Epithelial cell of prostate (primary cell): ENCODE results near the gene ADARB1.
"Not testable (repeated sequence)": the region's sequence is repeated elsewhere in the genome, so short reads cannot be mapped to it uniquely, and the experiment has no call there.

ENCODE experiments used
- DNase-seq: peaks from one replicate; pipeline ENCODE4 v3.0.0-alpha.2; 2011; ENCODE audit warnings: low read depth, low spot score
- H3K27ac ChIP-seq: fragments of 450-650 bp; 2 replicates; pipeline ENCODE4 v1.5.1; 2017; ENCODE audit warnings: mild to moderate bottlenecking

The ADARB1 gene, protein sequence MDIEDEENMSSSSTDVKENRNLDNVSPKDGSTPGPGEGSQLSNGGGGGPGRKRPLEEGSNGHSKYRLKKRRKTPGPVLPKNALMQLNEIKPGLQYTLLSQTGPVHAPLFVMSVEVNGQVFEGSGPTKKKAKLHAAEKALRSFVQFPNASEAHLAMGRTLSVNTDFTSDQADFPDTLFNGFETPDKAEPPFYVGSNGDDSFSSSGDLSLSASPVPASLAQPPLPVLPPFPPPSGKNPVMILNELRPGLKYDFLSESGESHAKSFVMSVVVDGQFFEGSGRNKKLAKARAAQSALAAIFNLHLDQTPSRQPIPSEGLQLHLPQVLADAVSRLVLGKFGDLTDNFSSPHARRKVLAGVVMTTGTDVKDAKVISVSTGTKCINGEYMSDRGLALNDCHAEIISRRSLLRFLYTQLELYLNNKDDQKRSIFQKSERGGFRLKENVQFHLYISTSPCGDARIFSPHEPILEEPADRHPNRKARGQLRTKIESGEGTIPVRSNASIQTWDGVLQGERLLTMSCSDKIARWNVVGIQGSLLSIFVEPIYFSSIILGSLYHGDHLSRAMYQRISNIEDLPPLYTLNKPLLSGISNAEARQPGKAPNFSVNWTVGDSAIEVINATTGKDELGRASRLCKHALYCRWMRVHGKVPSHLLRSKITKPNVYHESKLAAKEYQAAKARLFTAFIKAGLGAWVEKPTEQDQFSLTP

DNA sequence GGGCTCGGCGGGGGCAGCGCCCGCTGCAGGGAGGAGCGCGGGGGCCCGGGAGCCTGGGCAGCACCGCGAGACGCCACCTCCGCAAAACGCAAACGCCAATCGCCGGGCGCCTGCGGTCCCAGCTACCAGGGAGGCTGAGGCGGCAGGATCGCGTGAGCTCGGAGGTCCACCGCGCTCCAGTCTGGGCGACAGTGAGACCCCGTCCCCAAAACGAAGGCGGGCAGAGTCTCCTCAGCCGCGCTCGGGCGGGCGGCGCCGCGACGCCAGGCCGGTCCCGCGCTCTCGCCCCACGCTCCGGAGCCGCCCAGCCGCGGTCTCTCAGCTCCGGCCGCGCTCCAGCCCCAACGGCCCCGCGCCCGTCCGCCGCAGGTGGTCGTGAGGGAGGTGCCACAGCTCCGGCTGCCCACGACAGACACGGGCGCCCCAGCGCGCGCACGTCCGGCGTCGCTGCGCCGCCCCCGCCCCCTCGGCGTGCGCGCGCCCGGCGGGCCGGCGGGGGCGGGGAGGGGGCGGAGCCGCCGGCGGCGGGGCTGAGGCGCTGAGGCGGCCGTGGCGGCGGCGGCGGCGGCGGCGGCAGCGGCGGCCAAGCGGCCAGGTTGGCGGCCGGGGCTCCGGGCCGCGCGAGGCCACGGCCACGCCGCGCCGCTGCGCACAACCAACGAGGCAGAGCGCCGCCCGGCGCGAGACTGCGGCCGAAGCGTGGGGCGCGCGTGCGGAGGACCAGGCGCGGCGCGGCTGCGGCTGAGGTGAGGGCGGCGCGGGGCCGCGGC is at the start of gene ADARB1:
Gene ADARB1, plus strand, starts transcription at position 533 of the 770 bp plus-strand sequence. CDS start 97,077 bp downstream, outside the sequence.
- peak within 1 kb of the TSS; percentile 78 for H3K27ac ChIP-seq
- no peak for DNase-seq

DNA sequence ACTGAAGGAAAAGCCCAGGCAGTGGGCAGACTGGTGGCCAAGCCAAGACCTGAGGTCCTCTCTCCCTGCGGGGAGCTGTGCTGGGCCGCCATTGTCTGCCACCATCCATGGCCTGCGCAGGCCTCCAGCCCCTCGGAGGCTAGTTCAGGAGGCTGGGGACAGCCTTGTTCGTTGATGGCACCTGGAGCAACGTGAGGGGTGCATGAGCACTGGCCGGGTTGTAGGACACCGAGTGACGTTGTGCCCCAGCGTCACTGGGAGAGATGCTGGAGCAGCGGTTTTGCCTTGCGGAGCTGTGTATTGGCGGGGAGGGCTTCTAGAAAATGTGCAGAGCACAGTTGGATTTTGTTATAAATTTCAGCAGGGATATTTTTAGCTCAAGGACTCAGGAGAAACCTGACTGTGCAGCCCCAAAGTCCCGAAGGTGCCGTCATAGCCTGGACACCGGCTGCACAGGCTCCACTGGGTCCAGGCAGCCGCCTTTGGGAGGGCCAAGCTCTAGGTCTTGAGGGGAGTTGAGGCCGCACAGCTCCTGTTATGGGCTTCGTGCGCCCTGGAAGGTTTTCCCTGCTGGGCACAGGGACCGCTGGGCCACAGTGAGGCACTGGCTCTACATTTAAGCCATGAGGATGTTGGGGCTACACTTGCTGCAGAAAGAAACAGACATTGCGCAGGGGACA is 48.2 kb upstream of the ADARB1 start:
- no peak overlapping the region for H3K27ac ChIP-seq
- no peak for DNase-seq

DNA sequence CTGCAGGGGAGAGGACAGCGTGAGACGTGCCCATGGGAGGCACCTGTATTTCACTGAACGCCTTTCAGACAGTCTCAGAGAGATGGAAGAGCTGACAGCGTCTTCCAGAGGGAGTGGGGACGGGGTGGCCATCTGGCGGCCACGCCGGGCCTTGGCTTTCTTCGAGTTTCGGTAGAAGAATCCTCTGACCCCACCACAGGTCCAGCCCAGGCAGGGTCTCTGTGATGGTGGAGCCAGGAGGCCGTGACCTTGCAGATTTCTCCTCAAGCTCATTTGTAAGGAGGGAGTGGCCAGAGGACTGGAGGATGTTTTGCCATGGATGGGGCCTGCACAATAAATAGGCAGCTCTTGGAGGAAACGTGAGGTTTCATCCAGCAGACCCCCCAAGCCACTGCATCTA is 47.6 kb upstream of the ADARB1 start:
- DNase-seq = no peak
- H3K27ac ChIP-seq = no peak overlapping the region

DNA sequence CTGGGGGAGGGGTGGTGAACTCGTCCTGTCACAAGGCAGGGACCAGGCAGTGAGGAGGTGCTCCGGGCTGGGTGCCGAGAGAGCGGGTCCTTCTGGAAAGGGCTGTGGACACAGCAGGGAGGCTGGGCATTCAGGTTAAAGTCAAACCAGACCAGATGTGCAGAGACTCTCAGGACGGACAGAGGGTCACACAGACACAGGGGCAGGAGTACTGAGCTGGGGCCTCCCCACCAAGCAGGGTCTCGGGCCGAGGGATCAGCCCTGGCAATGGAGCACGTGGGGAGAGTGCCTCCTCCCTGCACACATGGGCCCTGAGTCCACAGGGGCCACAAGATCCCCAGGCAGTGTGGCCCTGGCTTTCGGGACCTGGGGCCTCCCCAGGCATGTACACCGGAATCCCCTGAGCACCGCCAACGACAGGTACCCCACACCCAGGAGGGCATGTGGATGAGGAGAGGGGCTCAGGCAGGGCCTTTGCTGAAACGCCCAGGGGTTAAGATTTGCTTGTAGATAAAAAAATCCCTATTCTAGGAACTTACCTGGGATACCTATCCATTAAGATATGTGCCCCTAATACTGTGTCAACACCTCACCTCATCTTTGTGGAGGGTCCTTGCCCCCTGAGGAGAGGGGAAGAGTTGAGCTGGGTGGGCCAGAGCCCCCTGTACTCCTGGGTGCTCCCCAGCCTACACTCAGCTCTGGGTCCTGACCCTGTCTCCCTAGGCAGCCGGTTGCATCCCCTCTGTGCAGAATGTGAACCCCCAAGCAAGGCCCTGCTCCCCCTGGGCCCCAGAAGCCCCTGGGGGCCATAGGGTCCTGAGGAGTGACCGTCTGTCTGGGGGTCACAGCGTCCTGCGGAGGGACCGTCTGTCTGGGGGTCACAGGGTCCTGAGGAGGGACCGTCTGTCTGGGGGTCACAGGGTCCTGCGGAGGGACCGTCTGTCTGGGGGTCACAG is 46.9 kb upstream of the ADARB1 start:
- no peak for DNase-seq
- no peak overlapping the region for H3K27ac ChIP-seq

DNA sequence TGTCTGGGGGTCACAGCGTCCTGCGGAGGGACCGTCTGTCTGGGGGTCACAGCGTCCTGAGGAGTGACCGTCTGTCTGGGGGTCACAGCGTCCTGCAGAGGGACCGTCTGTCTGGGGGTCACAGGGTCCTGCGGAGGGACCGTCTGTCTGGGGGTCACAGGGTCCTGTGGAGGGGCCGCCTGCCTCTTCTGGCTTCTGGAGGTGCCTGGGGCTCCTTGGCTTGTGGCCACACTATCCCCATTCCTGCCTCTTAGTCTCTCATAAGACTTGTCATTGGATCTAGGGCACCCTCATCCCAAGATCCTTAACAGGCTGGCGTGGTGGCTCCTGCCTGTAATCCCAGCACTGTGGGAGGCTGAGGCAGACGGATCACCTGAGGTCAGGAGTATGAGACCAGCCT is 45.7 kb upstream of the ADARB1 start:
- DNase-seq, H3K27ac ChIP-seq: not testable (repeated sequence)

DNA sequence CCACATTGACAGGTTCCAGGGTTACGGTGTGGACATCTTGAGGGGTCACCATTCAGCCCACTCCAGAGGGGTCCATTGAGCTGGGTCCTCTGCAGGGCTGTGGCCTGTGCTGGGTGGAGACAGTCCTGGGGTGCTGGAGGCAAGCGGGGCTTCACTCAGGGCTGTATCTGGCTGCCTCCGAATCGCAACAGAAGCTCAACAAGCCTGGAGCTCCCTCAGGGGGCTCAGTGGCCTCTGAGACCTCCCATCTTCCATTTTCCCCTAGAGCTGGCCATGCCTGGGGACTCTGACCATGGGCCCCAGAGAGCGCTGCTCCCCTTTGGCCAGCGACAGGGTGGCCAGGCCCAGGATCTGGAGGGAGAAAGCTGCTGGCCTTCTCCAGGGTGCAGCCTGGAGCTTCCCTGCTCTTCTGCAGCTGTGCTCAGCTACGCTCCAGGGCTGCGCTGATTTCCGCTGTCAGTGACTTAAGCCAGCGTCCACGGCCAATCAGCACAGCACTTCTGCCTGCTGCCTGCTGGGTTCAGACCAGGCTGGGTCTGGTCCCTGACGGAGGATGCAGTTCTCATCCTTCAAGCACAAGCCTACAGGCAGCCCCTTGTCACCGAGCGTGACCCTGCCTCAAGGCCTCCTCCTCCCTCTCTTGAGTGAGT is 45.0 kb upstream of the ADARB1 start:
- no peak overlapping the region for H3K27ac ChIP-seq
- DNase-seq = no peak

GRCh38 chr21:45029948-45030681 is 44.3 kb upstream of the ADARB1 start:
- no peak for DNase-seq

GRCh38 chr21:45030682-45031570 is 43.5 kb upstream of the ADARB1 start:
- DNase-seq = no peak
- H3K27ac ChIP-seq = no peak overlapping the region

More at GRCh38 chr21:45029948-45030681, 44.3 kb upstream of the ADARB1 start:
- no peak overlapping the region for H3K27ac ChIP-seq

- no peak for DNase-seq
- H3K27ac ChIP-seq = no peak overlapping the region
Observed at GRCh38 chr21:45031571-45032191, 42.7 kb upstream of the ADARB1 start.

DNA sequence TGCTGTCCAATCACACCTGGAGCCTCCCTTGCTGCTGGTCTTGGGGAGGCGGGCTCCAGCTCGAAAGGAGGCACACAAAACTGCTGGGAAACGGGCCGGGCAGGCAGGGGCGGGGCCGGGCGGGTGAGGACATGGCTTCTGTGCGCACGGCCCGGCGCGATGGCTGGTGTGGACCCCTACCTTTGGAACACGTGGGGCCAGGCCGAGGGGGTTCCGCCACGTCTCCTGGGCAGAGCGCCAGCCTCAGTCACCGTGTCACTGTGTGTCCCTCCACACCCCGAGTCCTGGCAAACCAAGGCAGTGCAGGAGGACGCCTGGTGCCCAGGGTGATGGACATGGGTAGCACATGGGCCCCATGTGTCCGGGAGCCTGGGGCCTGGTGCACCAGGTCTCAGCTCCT is 42.0 kb upstream of the ADARB1 start:
- DNase-seq = no peak
- H3K27ac ChIP-seq = no peak overlapping the region

DNA sequence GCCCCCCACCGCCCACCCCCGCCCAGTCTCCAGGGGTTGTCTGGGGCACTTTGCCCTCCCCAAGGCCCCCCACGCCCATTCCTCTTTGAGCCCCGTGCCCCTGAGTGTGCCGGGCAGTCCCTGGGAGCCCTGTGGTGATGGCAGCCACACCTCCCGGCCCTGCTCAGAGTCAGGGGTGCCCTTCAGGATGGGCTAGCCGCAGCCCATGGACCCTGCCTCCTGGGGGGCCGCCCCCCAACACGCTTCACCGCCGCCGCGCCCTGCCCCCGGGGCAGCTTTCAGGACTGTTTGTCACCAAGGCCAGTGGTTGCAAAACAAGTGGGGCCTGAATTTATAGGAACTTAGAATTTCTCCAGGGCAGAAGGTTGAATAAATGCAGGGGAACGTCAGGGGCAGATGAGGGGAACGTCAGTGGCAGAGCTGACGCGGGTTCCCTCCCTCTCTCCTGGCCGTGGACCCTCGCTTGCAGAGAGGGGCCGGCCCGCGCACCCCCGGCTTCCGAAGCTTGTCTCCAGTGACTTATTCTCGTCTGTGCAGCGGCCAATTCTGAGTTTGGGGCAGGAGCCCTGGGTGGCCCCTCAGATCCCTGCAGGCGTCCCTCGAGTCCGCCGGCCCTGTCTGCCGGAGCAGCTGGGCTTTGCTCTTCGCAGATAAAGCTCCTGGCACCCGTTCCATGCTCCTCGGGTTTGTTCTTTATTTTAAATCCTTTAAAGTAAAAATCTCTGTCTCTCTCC is 41.2 kb upstream of the ADARB1 start:
- H3K27ac ChIP-seq = no peak overlapping the region
- no peak for DNase-seq

DNA sequence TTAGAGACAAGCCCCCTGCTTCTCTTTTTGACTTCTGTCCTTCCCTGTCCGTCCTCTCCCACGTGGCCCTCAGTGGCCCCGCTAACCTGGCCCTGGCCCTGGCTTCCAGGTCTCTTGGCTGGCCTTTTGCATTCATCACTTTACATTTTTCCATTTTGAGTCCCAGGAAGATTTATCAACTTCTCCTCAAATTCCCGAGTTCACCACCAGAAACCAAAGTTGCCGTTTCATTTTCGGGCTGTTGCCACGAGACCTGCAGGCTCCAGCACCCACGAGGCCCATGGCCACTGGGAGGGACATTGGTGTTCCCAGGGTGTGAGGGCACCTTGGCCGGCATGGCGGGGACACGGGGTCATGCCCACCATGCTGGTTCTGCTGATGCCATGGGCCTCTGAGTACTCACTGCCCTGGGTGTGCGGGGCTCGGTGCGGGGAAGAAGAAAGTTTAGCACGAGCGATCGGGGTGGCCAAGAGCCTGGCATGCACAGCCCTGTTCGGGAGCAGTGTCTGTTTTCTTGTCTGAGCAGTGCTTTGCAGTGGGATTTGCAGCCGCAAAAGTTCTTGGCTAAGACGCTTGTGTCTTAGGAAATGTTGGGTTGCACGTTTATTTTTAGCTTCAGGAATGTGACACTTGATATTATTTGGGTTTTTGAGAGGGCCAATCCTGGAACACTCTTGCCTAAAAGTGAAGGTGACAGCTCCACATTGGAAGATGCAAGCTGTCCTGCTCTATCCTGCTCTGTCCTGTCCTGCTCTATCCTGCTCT is 40.4 kb upstream of the ADARB1 start:
- no peak for DNase-seq
- no peak overlapping the region for H3K27ac ChIP-seq

DNA sequence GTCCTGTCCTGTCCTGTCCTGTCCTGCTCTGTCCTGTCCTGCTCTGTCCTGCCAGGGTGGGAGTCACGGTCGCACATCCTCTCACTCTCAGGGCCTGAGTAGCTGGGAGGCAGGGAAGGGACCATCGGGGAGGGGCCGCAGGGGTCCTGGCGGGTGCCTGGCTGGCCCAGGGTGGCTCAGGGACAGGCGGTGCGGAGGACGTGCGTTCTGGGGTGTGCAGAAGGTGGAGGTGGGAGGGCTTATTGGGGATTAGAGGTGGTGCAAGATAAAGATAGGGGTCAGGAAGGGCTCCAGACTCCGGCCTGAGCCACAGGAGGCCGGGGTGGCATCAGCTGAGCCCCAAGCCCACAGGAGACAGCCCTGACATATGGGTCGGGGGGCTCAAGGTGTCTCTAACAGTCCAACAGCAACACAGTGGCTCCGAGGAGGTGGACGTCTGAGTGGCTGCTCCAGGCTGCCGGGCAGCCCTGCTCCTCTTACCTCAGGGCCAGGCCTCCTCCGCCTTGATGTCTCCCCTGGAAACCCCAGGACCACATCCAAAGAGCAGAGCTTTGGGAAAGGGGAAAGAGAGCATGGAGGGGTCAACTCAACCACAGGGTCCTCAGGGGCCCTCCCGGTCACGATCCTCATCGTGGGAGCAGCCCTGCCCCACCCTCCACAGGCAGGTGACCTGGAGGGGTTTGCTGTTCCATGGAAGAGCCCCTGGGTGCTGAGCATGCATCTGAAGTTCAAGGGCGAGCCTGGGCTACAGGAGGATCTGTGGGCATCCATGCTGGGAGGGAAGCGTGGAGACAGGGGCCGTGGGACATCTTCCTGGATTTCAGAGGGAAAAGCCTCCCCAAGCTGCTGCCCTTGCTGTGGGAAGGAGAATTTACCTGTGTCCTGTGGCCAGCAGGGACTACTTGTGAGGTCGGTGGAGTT is 39.6 kb upstream of the ADARB1 start:
- DNase-seq = no peak
- H3K27ac ChIP-seq = no peak overlapping the region

DNA sequence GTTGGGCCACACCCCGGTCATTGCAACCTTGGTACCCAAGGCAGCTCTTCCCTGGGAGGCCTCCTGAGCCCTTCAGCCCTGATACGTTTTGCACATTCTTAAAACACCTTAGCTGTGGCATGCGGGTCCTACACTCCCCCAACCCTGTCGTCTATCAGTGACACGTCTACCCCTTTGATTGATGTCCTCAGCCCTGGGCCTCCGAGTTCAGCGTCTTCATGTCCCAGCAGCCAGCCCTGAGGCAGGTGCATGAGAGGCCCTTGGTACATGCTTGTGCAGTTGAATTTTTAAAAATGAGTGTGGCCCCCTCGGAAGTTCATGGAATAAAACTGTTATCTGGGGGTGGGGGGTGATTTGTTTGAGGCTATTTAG is 38.9 kb upstream of the ADARB1 start:
- no peak for DNase-seq
- no peak overlapping the region for H3K27ac ChIP-seq
